HFFc6 (cell line): Measurements from ENCODE around the gene FOXS1. TPM values are rescaled to one million over a fixed set of nuclear protein-coding genes. Genes with fewer than 3 reads are reported as not detected.

ENCODE experiments used
- DNase-seq: peaks from one replicate; pipeline ENCODE4 v3.0.0-alpha.2; 2018
- H3K27ac Mint-ChIP-seq: 2 replicates; pipeline ENCODE4 v1.8.0; 2020; ENCODE audit warnings: mild to moderate bottlenecking, mixed read lengths
- H3K27me3 Mint-ChIP-seq: 2 replicates; pipeline ENCODE4 v1.8.0; 2021; ENCODE audit warnings: mild to moderate bottlenecking, moderate library complexity, mixed read lengths; ENCODE audit not compliant: insufficient read depth
- H3K36me3 Mint-ChIP-seq: 2 replicates; pipeline ENCODE4 v1.8.0; 2021; ENCODE audit warnings: low read depth, mixed read lengths
- H3K4me1 Mint-ChIP-seq: 2 replicates; pipeline ENCODE4 v1.8.0; 2020; ENCODE audit warnings: low read depth, mixed read lengths
- H3K4me3 Mint-ChIP-seq: 2 replicates; pipeline ENCODE4 v1.8.0; 2020; ENCODE audit warnings: mild to moderate bottlenecking, moderate library complexity, mixed read lengths
- H3K9me3 Mint-ChIP-seq: 2 replicates; pipeline ENCODE4 v1.8.0; 2020; ENCODE audit warnings: mild to moderate bottlenecking, mixed read lengths
- CTCF ChIP-seq: fragments of 200-600 bp; sonication (generic); IDR thresholded peaks from 2 replicates; pipeline ENCODE4 v1.5.0; 2021; ENCODE audit warnings: antibody characterized with exemption, mild to moderate bottlenecking
- total RNA-seq, 6 experiments: library from RNA; stranded (reverse); fragmentation: NEBNext Ultra II Directional; extraction: Animal tissue kit (Norgen Biotek cat#: 25700); gene quantifications; 2 replicates in 1 of 6; 3 replicates in 5 of 6; pipeline ENCODE4 v1.2.3, GENCODE V29; 2021

FOXS1 gene
- total RNA-seq, 6 experiments from 2014 or later = not detected

GRCh38 chr20:31842471-31843157 is 2.8 kb downstream of the FOXS1 start:
- Mint-ChIP-seq H3K36me3 (no peaks in the 10 kb centered on the region), H3K4me1 (peaks cover 34% of the 10 kb centered on the region), H3K9me3 (no peaks in the 10 kb centered on the region), H3K27me3 (peaks cover 3% of the 10 kb centered on the region), H3K27ac (peak overlapping the region; percentile 48), H3K4me3 (peak overlapping the region; percentile 27)
- TF ChIP-seq CTCF = no peak; the same call in 1 of the 2 replicates
- peak; percentile 37 for DNase-seq

- peak; percentile 59 for DNase-seq
- no peak for TF ChIP-seq CTCF
- H3K9me3 Mint-ChIP-seq = no peaks in the 10 kb centered on the region
- no peaks in the 10 kb centered on the region; the same call in none of the 2 replicates for H3K27me3 Mint-ChIP-seq
- H3K27ac Mint-ChIP-seq = peak overlapping the region; percentile 48
- no peaks in the 10 kb centered on the region for H3K36me3 Mint-ChIP-seq
- peaks cover 34% of the 10 kb centered on the region for H3K4me1 Mint-ChIP-seq
- peak overlapping the region; percentile 27 for H3K4me3 Mint-ChIP-seq
Measured at GRCh38 chr20:31841928-31842327, 3.5 kb downstream of the FOXS1 start.

- Mint-ChIP-seq H3K27me3 (no peaks in the 10 kb centered on the region; the same call in none of the 2 replicates), H3K4me3 (no peak overlapping the region; the same call in 1 of the 2 replicates), H3K9me3 (no peaks in the 10 kb centered on the region), H3K4me1 (peaks cover 34% of the 10 kb centered on the region), H3K27ac (peak overlapping the region; percentile 48), H3K36me3 (no peaks in the 10 kb centered on the region)
- no peak for TF ChIP-seq CTCF
- DNase-seq = no peak
Measured at GRCh38 chr20:31840906-31841816, 4.2 kb downstream of the FOXS1 start.

- DNase-seq = no peak
- H3K27ac Mint-ChIP-seq = no peak overlapping the region
- H3K9me3 Mint-ChIP-seq = no peaks in the 10 kb centered on the region
- TF ChIP-seq CTCF = no peak
- H3K36me3 Mint-ChIP-seq = no peaks in the 10 kb centered on the region
- H3K4me3 Mint-ChIP-seq = no peak overlapping the region
- H3K27me3 Mint-ChIP-seq = no peaks in the 10 kb centered on the region; the same call in none of the 2 replicates
- H3K4me1 Mint-ChIP-seq = peaks cover 34% of the 10 kb centered on the region
Measured at GRCh38 chr20:31839782-31840487, 5.5 kb downstream of the FOXS1 start.

GRCh38 chr20:31838646-31839292 is 6.6 kb downstream of the FOXS1 start:
- H3K36me3 Mint-ChIP-seq = no peaks in the 10 kb centered on the region
- no peak for TF ChIP-seq CTCF
- H3K27me3 Mint-ChIP-seq = no peaks in the 10 kb centered on the region; the same call in 1 of the 2 replicates
- no peak overlapping the region for H3K27ac Mint-ChIP-seq
- no peaks in the 10 kb centered on the region for H3K9me3 Mint-ChIP-seq
- no peak overlapping the region for H3K4me3 Mint-ChIP-seq
- peaks cover 34% of the 10 kb centered on the region for H3K4me1 Mint-ChIP-seq
- peak; percentile 24 for DNase-seq
